H1 (cell line): ENCODE measurements around the gene ZNF687. TPM values are rescaled to one million over a fixed set of nuclear protein-coding genes. Genes with fewer than 3 reads are reported as not detected.

Source experiments
- CTCF ChIA-PET: fragments of 300-600 bp; sonication (Branson Sonifier 250); formaldehyde crosslinking; loops from one replicate; lab custom pipeline; 2021; ENCODE audit not compliant: partially characterized antibody; lab: Charles Lee
- POLR2A ChIA-PET: fragments of 300-600 bp; sonication (Branson Sonifier 250); formaldehyde crosslinking; loops from one replicate; lab custom pipeline; 2021; ENCODE audit warnings: inconsistent platforms; ENCODE audit not compliant: partially characterized antibody; lab: Charles Lee
- DNase-seq, 2 experiments: peaks; one replicate each; pipeline versions ENCODE4 v3.0.0 to v3.0.0-alpha.2; 2010 to 2022; ENCODE audit warnings: low spot score in 2 of 2, low read depth in 1 of 2, mixed read lengths in 1 of 2
- FAIRE-seq: peaks from 2 replicates; lab custom pipeline; 2011; peaks lifted over from hg19 to GRCh38; lab: Jason Lieb, UNC
- H2AFZ ChIP-seq: 2 replicates; pipeline ENCODE4 v1.8.1; 2012; ENCODE audit warnings: low read length, inconsistent platforms
- H2AK5ac ChIP-seq: 2 replicates; pipeline ENCODE4 v1.6.1; 2013; ENCODE audit warnings: low read depth, low read length
- H2BK120ac ChIP-seq: replicated peaks from 2 replicates; pipeline ENCODE3; 2013; ENCODE audit warnings: low read depth, low read length, inconsistent platforms
- H2BK12ac ChIP-seq: 2 replicates; pipeline ENCODE4 v1.6.1; 2013; ENCODE audit warnings: low read depth, low read length
- H2BK15ac ChIP-seq: 2 replicates; pipeline ENCODE4 v1.6.1; 2013; ENCODE audit warnings: low read length
- H2BK20ac ChIP-seq: 2 replicates; pipeline ENCODE4 v1.6.1; 2013; ENCODE audit warnings: low read length
- H2BK5ac ChIP-seq: 2 replicates; pipeline ENCODE4 v1.6.1; 2013; ENCODE audit warnings: low read depth, low read length
- H3K14ac ChIP-seq: 2 replicates; pipeline ENCODE4 v1.6.1; 2013; ENCODE audit warnings: inconsistent platforms; ENCODE audit not compliant: insufficient read length
- H3K18ac ChIP-seq: 2 replicates; pipeline ENCODE4 v1.6.1; 2013; ENCODE audit warnings: low read length; ENCODE audit errors: extremely low read depth
- H3K23ac ChIP-seq: 2 replicates; pipeline ENCODE4 v1.6.1; 2013; ENCODE audit warnings: inconsistent platforms; ENCODE audit not compliant: insufficient read length
- H3K23me2 ChIP-seq: 2 replicates; pipeline ENCODE4 v1.6.1; 2013; ENCODE audit warnings: low read depth, low read length
- H3K27ac ChIP-seq: 2 replicates; pipeline ENCODE4 v1.6.1; 2011; ENCODE audit warnings: low read depth, low read length, inconsistent platforms
- H3K27me3 ChIP-seq, 4 experiments: replicated peaks in 1 of 4; 1 replicate in 1 of 4; 2 replicates in 3 of 4; pipeline versions ENCODE4 v1.6.1 to v1.8.1; 2011 to 2013; ENCODE audit warnings: low read length in 3 of 4, mild to moderate bottlenecking in 3 of 4, inconsistent platforms in 2 of 4, mixed read lengths in 2 of 4, moderate library complexity in 1 of 4; ENCODE audit not compliant: control insufficient read depth in 3 of 4, insufficient read depth in 3 of 4; ENCODE audit errors: extremely low read depth in 1 of 4
- H3K36me3 ChIP-seq, 4 experiments: 2 replicates each; pipeline versions ENCODE4 v1.6.1 to v1.8.1; 2011 to 2013; ENCODE audit warnings: mild to moderate bottlenecking in 4 of 4, low read length in 3 of 4, moderate library complexity in 2 of 4, control low read depth in 1 of 4, inconsistent platforms in 1 of 4; ENCODE audit not compliant: insufficient read depth in 4 of 4, control insufficient read depth in 2 of 4
- H3K4ac ChIP-seq: replicated peaks from 2 replicates; pipeline ENCODE3; 2013; ENCODE audit warnings: low read length, low read depth, mixed read lengths, inconsistent platforms; ENCODE audit not compliant: insufficient read length
- H3K4me1 ChIP-seq, 4 experiments: replicated peaks in 1 of 4; 1 replicate in 1 of 4; 2 replicates in 3 of 4; pipeline versions ENCODE4 v1.6.1 to v1.8.1; 2011 to 2013; ENCODE audit warnings: low read length in 3 of 4, inconsistent platforms in 2 of 4, mixed read lengths in 1 of 4; ENCODE audit not compliant: insufficient read depth in 4 of 4, control insufficient read depth in 3 of 4
- H3K4me2 ChIP-seq, 2 experiments: 2 replicates each; pipeline versions ENCODE4 v1.6.1 to v1.8.1; 2011 to 2013; ENCODE audit warnings: low read depth in 2 of 2, low read length in 2 of 2, control low read depth in 1 of 2, inconsistent platforms in 1 of 2, mild to moderate bottlenecking in 1 of 2; ENCODE audit not compliant: insufficient read depth in 1 of 2
- H3K4me3 ChIP-seq, 4 experiments: fragments of 200-600, 300-600 bp in 1 of 4; sonication (generic), shearing (Covaris generic), sonication (Bioruptor Twin) in 1 of 4; 2 replicates each; pipeline versions ENCODE4 v1.5.1 to v1.8.1; 2011 to 2016; ENCODE audit warnings: low read length in 4 of 4, low read depth in 3 of 4, control low read depth in 2 of 4, inconsistent platforms in 2 of 4, mild to moderate bottlenecking in 2 of 4, mixed read lengths in 1 of 4, moderate library complexity in 1 of 4; ENCODE audit not compliant: insufficient read depth in 2 of 4; ENCODE audit errors: extremely low read depth in 1 of 4
- H3K56ac ChIP-seq: replicated peaks from 2 replicates; pipeline ENCODE3; 2013; ENCODE audit warnings: low read depth, mild to moderate bottlenecking, mixed read lengths, low read length, inconsistent platforms; ENCODE audit not compliant: insufficient read length
- H3K79me1 ChIP-seq: 2 replicates; pipeline ENCODE4 v1.6.1; 2013; ENCODE audit warnings: low read depth, low read length, control low read depth
- H3K79me2 ChIP-seq, 2 experiments: 2 replicates each; pipeline versions ENCODE4 v1.6.1 to v1.8.1; 2012 to 2013; ENCODE audit warnings: low read length in 2 of 2, mild to moderate bottlenecking in 2 of 2, inconsistent platforms in 1 of 2; ENCODE audit not compliant: insufficient read depth in 2 of 2, control insufficient read depth in 1 of 2
- H3K9ac ChIP-seq, 4 experiments: replicated peaks in 1 of 4; 1 replicate in 1 of 4; 2 replicates in 3 of 4; pipeline versions ENCODE4 v1.6.1 to v1.8.1; 2011 to 2013; ENCODE audit warnings: low read depth in 3 of 4, low read length in 3 of 4, control low read depth in 2 of 4, mild to moderate bottlenecking in 2 of 4, moderate library complexity in 2 of 4, inconsistent platforms in 1 of 4; ENCODE audit errors: extremely low read depth in 1 of 4
- H3K9me3 ChIP-seq, 2 experiments: 2 replicates each; pipeline versions ENCODE4 v1.6.1 to v1.8.1; 2012 to 2013; ENCODE audit warnings: mild to moderate bottlenecking in 2 of 2, moderate library complexity in 2 of 2, control low read depth in 1 of 2, inconsistent platforms in 1 of 2, low read depth in 1 of 2, low read length in 1 of 2, mixed read lengths in 1 of 2; ENCODE audit not compliant: insufficient read depth in 2 of 2
- H4K20me1 ChIP-seq, 2 experiments: replicated peaks in 1 of 2; 2 replicates each; pipeline versions ENCODE3 to v1.8.1; 2011 to 2013; ENCODE audit warnings: inconsistent platforms in 2 of 2, low read length in 2 of 2, mild to moderate bottlenecking in 1 of 2; ENCODE audit not compliant: insufficient read depth in 2 of 2, control insufficient read depth in 1 of 2
- H4K5ac ChIP-seq: 2 replicates; pipeline ENCODE4 v1.6.1; 2013; ENCODE audit warnings: low read length, low read depth, mixed read lengths, inconsistent platforms; ENCODE audit not compliant: insufficient read length
- H4K8ac ChIP-seq: 2 replicates; pipeline ENCODE4 v1.8.0; 2013; ENCODE audit warnings: mild to moderate bottlenecking, moderate library complexity, low read length, inconsistent platforms; ENCODE audit not compliant: insufficient read depth; ENCODE audit errors: extremely low read depth
- H4K91ac ChIP-seq: replicated peaks from 2 replicates; pipeline ENCODE3; 2013; ENCODE audit warnings: low read length, mixed read lengths, inconsistent platforms; ENCODE audit not compliant: insufficient read length
- BCL11A ChIP-seq, 2 experiments: IDR thresholded peaks; one replicate each; pipeline ENCODE4 v1.6.1; 2011; ENCODE audit warnings: low read depth in 2 of 2, low read length in 2 of 2, mild to moderate bottlenecking in 2 of 2
- CHD1 ChIP-seq: IDR thresholded peaks from 2 replicates; pipeline ENCODE4 v1.6.1; 2012; ENCODE audit warnings: low read depth, low read length, improper control_type of control experiment
- TCF12 ChIP-seq: IDR thresholded peaks from 2 replicates; pipeline ENCODE4 v1.6.1; 2011; ENCODE audit warnings: low read depth, mild to moderate bottlenecking, low read length
- WGBS, 2 experiments: shearing (Covaris generic) in 1 of 2; methylation state at CpG; one replicate each; pipeline versions ENCODE4 v1.1.6 to v1.1.7; 2013 to 2015; ENCODE audit warnings: low lambda C conversion rate in 2 of 2, mixed read lengths in 2 of 2, inconsistent platforms in 1 of 2, low coverage in 1 of 2, missing lambda C conversion rate in 1 of 2; ENCODE audit not compliant: insufficient replicate concordance in 2 of 2, insufficient coverage in 1 of 2, insufficient read length in 1 of 2; ENCODE audit errors: extremely low coverage in 1 of 2, missing lambda C conversion rate in 1 of 2; 5-methylcytosine and 5-hydroxymethylcytosine counted together
- polyA plus RNA-seq, 7 experiments: library from polyadenylated mRNA; depleted of rRNA in 3 of 7; stranded (reverse) in 5 of 7; unstranded in 2 of 7; fragments of >200 nt in 5 of 7; fragments of 200-250 nt in 2 of 7; gene quantifications; 1 replicate in 5 of 7; 2 replicates in 1 of 7; 4 replicates in 1 of 7; pipeline versions ENCODE4 v1.2.1 to v1.2.3, GENCODE V29; 2011 to 2013; ENCODE audit warnings: missing spikeins in 2 of 7, mixed read lengths in 2 of 7
- total RNA-seq: library from RNA; stranded (reverse); fragmentation: NEBNext Ultra II Directional; extraction: Animal tissue kit (Norgen Biotek cat#: 25700); gene quantifications from 2 replicates; pipeline ENCODE4 v1.2.1, GENCODE V29; 2021

ZNF687 gene
- total and polyA plus RNA-seq, 2 of the 8 experiments (the other 6 are each of a cell fraction or from before 2014, with no cell fraction given): 45.9 to 69.9 TPM

- TF ChIP-seq CHD1: no peak
- TF ChIP-seq TCF12: no peak
- TF ChIP-seq BCL11A (IDR thresholded peaks at IDR 0.05; ENCODE audit: low read depth in 2 of 2, low read length in 2 of 2): no peak
- no peak for DNase-seq
- CTCF ChIA-PET: interaction anchor here (2.9 kb wide), 1 partner anchor 8 kb away, joined by 21 read pairs; no protein-coding TSS in a partner anchor
Measured at GRCh38 chr1:151243683-151244216, 38.3 kb upstream of the ZNF687 start.

More at GRCh38 chr1:151243683-151244216, 38.3 kb upstream of the ZNF687 start:
- Histone ChIP-seq H2AK5ac (no peak overlapping the region), H3K23ac (no peak overlapping the region), H3K4ac (no peak overlapping the region), H3K36me3 (peaks cover 42 to 94% (median 78%) of the 10 kb centered on the region in 4 experiments), H3K56ac (no peak overlapping the region), H3K27me3 (no peaks in the 10 kb centered on the region), H4K91ac (no peak overlapping the region), H2BK15ac (no peak overlapping the region), H3K9ac (no peak overlapping the region), H3K27ac (no peak overlapping the region), H2BK20ac (no peak overlapping the region), H3K9me3 (no peaks in the 10 kb centered on the region), H3K18ac (no peak overlapping the region), H3K14ac (no peak overlapping the region), H3K79me2 (no peaks in the 10 kb centered on the region), H4K20me1 (peaks cover 0 to 3% of the 10 kb centered on the region in 2 experiments), H3K79me1 (no peaks in the 10 kb centered on the region), H3K4me3 (no peak overlapping the region), H3K23me2 (no peaks in the 10 kb centered on the region), H2BK5ac (no peak overlapping the region), H2BK12ac (no peak overlapping the region), H2AFZ (no peak overlapping the region), H3K4me2 (no peak overlapping the region), H2BK120ac (no peak overlapping the region), H3K4me1 (no peaks in the 10 kb centered on the region), H4K5ac (no peak overlapping the region), H4K8ac (no peak overlapping the region)
- POLR2A ChIA-PET: no interaction called here
- WGBS, 2 experiments: 93% methylated on average over 5 of the region's 5 CpGs; no CpG with 5 or more reads in 1 of the 2 experiments
- no peak for FAIRE-seq
